ENCODE measurements around the gene CNTNAP2.

CNTNAP2 gene

GRCh38 chr7:147183276-147183675 lies 1066.7 kb downstream of the CNTNAP2 start:
- TF ChIP-seq CTCF (conservative IDR thresholded peaks at IDR 0.05) (no peak), ZFX (IDR thresholded peaks at IDR 0.05) (no peak)
- no peak overlapping the region for H3K27ac ChIP-seq

- TF ChIP-seq CTCF (conservative IDR thresholded peaks at IDR 0.05), result no peak
- no peak for TF ChIP-seq ZFX (IDR thresholded peaks at IDR 0.05)
Measured at GRCh38 chr7:147188467-147188866, 1071.9 kb downstream of the CNTNAP2 start.

GRCh38 chr7:147193476-147193875 lies 1076.9 kb downstream of the CNTNAP2 start:
- TF ChIP-seq CTCF (conservative IDR thresholded peaks at IDR 0.05), result no peak
- TF ChIP-seq ZFX (IDR thresholded peaks at IDR 0.05), result no peak
- no peak overlapping the region for H3K27ac ChIP-seq

More at GRCh38 chr7:147188467-147188866, 1071.9 kb downstream of the CNTNAP2 start:
- no peak overlapping the region for H3K27ac ChIP-seq

GRCh38 chr7:147196481-147196880 lies 1079.9 kb downstream of the CNTNAP2 start:
- H3K27ac ChIP-seq, result no peak overlapping the region
- no peak for TF ChIP-seq ZFX (IDR thresholded peaks at IDR 0.05)
- no peak for TF ChIP-seq CTCF (conservative IDR thresholded peaks at IDR 0.05)

GRCh38 chr7:147197006-147197405 lies 1080.4 kb downstream of the CNTNAP2 start:
- H3K27ac ChIP-seq, result no peak overlapping the region
- TF ChIP-seq CTCF (conservative IDR thresholded peaks at IDR 0.05), result no peak
- no peak for TF ChIP-seq ZFX (IDR thresholded peaks at IDR 0.05)

- TF ChIP-seq ZFX (IDR thresholded peaks at IDR 0.05) (no peak), CTCF (conservative IDR thresholded peaks at IDR 0.05) (no peak)
Measured at GRCh38 chr7:147199868-147200267, 1083.3 kb downstream of the CNTNAP2 start.

GRCh38 chr7:147207988-147208387 lies 1091.4 kb downstream of the CNTNAP2 start:
- no peak for TF ChIP-seq CTCF (conservative IDR thresholded peaks at IDR 0.05)
- no peak for TF ChIP-seq ZFX (IDR thresholded peaks at IDR 0.05)
- no peak overlapping the region for H3K27ac ChIP-seq

More at GRCh38 chr7:147199868-147200267, 1083.3 kb downstream of the CNTNAP2 start:
- no peak overlapping the region for H3K27ac ChIP-seq

All from C4-2B (cell line).